HTR-8/SVneo (cell line): ENCODE data around the gene CADM2.
A peak's percentile ranks its signal among the peaks of the same experiment; 100 is the strongest.

Experiments
- DNase-seq: peaks from one replicate; pipeline ENCODE4 v3.0.0; 2011; ENCODE audit warnings: low spot score, mixed read lengths; ENCODE audit not compliant: insufficient read length
- FAIRE-seq: peaks from 2 replicates; lab custom pipeline; 2011; peaks lifted over from hg19 to GRCh38; lab: Jason Lieb, UNC

CADM2 gene

DNA sequence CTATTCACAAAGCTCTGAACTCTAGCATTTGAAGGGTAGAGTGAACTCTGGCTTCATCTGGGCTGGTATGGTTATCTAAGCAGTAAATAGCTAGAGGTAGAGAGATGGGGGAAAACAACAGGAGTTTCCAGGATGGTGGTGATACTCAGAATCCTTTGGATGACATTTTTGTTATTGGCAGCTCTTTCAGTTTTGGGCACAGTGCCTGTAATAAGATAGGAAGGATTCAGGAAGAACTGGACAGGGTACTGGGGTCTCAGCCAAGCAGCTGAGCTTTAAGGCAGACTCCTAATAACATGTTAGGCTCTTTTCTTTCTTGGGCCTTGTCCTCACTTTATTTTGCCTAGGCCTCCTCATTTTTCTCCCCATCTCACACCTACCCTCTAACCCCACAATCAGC, 338.5 kb downstream of the CADM2 start:
- no peak for DNase-seq
- no peak for FAIRE-seq

DNA sequence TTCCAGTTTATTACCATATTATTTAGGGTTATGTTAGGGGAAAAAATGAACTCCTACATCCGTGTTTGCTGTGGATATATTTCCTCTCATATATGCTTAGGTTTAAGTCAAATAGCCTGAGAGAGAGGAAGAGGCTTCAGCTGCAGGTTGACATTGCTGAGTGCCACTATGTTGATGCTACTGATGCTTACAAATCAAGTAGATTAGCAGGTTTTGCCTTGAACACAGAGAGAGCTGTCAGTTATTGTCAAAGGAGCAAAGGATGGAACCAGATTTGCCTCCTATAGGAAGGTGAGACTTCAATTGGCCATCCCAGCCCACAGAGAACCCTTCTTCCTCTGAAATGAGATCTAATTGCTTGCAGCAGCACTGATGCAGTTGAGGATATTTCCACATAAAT, 339.2 kb downstream of the CADM2 start:
- no peak for FAIRE-seq
- DNase-seq = no peak

DNA sequence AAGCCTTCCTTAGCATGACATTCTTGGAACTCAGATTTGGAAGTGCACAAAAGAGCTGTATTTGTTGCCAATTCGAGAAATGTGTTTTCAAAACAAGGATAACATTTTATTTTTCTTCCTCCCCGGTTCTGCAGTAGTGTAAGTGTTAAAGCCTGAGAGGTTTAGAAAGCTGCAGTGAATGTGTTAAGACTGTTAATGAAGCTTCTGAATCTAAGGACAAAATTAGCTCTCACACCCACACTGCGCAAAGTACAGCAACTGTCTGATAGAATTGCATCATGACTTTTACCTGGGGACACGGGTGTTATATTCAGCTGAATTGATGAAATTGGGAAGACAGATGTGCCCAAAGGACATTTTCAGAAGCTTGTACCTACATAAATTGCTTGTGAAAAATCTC, 344.4 kb downstream of the CADM2 start:
- DNase-seq (no peak), FAIRE-seq (no peak)

- DNase-seq (no peak), FAIRE-seq (no peak)
Measured at GRCh38 chr3:85304360-85304964, 345.7 kb downstream of the CADM2 start.

- DNase-seq = no peak
- no peak for FAIRE-seq
Measured at GRCh38 chr3:85312331-85312730, 353.5 kb downstream of the CADM2 start.

GRCh38 chr3:85313380-85313779, 354.6 kb downstream of the CADM2 start:
- FAIRE-seq (no peak), DNase-seq (no peak)

DNA sequence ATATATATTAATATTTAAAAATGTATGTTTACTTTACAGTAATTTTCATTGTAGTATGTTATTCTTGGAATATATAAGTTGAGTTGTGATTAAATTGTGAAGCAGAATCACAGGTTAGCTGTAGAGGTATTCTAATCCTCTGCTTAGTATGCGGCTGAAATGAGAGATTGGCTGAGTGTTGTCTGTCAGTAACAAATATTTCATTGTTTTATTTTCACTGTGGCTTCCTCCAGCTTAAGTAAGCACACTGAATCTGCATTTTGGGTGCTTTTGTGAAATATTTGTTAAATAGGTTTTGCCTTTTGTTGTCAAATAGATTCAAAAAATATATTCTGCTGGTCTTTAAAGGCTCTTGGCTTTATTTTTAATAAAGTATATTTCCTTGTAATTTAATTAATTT, 357.5 kb downstream of the CADM2 start:
- DNase-seq (no peak), FAIRE-seq (no peak)

- FAIRE-seq (no peak), DNase-seq (no peak)
Measured at GRCh38 chr3:85321892-85322291, 363.1 kb downstream of the CADM2 start.

DNA sequence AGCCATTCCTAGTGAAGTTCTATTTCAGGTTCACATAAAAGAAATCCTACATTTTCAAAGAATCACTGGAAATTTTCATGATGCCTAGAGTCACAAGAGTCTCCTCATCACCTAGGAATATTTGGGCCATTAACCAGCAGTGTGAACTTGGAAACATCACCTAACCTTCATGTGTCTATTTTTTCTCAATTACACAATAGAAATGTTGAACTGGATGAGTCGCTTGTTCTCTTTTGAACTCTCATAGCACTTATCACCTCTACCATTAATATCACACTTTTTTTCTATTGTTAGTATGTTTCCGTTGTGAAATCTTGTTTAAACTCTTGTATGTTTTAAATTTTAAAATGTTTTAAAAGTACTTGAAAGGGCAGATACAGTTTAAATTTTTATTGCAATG, 371.3 kb downstream of the CADM2 start:
- no peak for FAIRE-seq

DNA sequence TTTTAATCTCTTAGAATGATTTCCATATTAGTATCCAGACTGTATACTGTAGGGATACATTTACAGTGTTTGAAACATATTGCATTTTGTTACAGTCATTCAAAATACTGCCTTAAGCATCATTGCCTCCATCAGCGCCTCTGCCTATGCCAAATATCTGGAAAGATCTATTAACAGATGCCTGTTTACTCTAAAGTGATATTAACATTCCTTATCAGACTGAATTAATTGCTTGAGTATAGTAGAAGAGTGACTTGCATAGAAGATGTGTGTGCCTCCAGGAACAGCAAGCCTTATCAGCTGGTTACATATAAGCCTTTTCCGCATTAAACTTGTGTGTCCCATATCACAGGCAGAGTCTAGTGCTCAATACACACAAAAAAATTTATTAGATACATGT, 379.1 kb downstream of the CADM2 start:
- FAIRE-seq (no peak), DNase-seq (no peak)

More for the DNA sequence above, 371.3 kb downstream of the CADM2 start:
- DNase-seq = no peak

DNA sequence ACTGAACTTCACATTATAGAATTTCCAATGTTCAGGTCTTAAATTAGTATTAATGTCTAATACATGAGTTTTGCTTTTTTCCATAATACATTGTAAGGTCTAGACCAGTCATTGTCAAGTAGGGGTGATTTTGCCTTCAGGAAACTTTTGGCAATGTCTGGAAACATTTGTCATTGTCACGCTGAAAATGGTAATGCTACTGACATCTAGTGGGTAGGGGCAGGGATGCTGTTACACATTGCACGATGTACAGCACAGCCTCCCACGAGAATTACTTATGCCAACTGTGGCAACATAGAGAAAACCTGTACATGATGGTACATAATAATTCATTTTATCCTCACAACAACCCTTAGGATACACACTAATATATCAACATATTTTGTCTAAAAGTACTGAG, 384.1 kb downstream of the CADM2 start:
- FAIRE-seq (no peak), DNase-seq (peak; percentile 4)

GRCh38 chr3:85355572-85355971, 396.8 kb downstream of the CADM2 start:
- DNase-seq (no peak), FAIRE-seq (no peak)

DNA sequence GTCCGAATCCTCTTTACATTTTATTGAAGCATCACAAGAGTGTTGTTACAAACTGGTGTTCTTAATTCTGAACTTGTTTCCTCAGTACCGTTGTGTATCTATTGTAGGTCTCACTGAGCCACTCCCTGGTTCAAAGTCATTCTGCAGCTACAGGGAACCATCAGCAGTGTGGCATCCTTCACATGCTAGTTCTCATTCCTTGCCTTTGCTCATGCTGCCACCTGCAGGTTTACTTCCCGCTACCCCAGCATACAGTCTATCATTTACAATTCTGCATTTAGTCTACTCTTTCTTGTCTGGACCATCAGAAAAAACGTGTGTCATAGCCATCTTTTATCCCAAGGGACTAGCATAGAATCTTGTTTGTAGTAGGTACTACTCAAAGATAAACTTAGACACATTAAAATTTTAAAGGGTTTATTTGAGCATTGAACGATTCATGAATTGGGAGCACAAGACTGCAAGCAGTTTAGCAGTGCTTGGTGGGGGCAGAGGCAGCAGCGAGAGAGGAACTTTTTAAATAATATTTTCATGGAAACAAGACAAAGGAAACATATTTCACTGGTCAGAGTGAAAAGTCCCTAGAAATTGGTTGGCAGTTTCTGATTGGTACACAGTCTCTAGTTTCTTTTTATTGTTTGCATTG, 402.1 kb downstream of the CADM2 start:
- FAIRE-seq (no peak), DNase-seq (peak; percentile 8)

- DNase-seq = no peak
- FAIRE-seq = no peak
Measured at GRCh38 chr3:85364296-85364909, 405.6 kb downstream of the CADM2 start.

GRCh38 chr3:85370341-85370740, 411.6 kb downstream of the CADM2 start:
- DNase-seq = no peak

DNA sequence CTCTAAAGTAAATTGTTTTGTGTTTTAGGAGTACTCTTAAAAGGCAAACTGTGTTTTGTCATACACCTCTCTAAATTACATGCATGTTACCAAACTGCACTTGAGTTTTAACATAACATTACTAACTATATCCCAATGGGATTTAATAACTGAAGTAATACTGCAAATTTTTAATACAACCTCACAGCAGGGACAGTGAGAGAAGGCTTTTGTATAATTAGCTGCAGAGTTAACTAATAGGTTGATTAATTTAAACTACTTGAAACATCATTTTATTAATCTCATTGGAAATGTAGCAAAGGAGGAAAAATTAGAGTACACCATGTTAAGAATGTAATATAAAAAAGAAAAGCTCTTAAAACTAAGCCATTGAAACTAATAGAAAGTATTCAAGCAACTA, 417.3 kb downstream of the CADM2 start:
- FAIRE-seq (no peak), DNase-seq (no peak)

More at GRCh38 chr3:85370341-85370740, 411.6 kb downstream of the CADM2 start:
- FAIRE-seq = no peak

DNA sequence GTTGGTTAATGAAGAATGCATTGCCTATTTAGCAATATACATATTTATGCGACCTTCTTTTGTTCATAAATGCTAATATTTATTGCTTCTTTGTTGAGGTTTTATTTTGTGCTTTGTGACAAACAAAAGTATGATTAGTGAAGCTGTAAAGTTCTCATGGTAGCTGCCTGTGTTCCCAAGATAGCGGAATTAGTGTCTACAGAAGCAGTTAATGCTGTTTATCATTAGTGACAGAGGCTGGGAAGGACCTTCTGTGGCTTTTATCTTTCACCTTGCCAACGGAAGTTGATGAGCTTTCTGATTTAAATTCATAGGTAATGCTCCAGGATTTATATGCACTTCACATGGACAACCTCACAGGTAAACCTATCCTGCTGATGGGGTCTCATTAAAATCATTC, 418.3 kb downstream of the CADM2 start:
- FAIRE-seq = no peak
- no peak for DNase-seq

GRCh38 chr3:85384372-85384771, 425.6 kb downstream of the CADM2 start:
- FAIRE-seq (no peak), DNase-seq (no peak)

GRCh38 chr3:85387913-85388505, 429.2 kb downstream of the CADM2 start:
- DNase-seq = no peak
- no peak for FAIRE-seq

DNA sequence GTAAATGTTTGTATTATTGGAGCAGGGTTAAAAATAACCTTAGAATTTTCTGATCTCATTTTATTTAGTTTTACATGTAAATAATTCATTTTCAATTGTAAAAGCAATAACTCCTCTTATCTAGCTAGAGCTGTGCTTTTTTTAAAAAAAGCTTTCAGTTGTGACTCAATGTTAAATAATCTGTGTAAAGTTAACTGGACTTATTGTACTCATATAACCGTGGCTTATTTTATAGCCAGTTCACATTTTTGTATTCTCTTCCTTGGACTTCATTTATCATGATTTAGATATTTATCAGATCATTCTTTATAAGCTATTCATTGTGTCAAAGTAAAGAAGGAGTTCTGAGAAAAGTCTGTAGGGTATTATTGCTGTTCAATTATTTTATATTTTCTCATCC, 435.6 kb downstream of the CADM2 start:
- FAIRE-seq = no peak
- DNase-seq = no peak

DNA sequence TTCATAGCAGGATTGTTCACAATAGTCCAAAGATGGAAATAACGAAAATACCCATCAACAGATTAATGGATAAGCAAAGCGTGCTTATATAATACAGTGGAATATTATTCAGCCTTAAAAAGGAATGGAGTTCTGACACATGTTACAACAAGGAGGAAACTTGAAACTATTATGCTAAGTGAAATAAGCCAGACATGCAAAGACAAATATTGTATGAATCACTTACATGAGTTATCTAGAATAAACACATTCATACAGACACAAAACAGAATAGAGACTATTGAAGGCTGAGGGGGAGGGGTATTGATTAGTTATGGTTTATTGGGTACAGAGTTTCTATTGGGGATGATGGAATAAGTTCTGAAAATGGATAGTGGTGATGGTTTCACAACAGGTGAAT, 438.6 kb downstream of the CADM2 start:
- FAIRE-seq (no peak), DNase-seq (no peak)
